CD4-positive, alpha-beta T cell treated with Interleukin-21 for 1 hour (primary cell): ENCODE measurements around the gene RPIA.
A peak's percentile ranks its signal among the peaks of the same experiment; 100 is the strongest.

Experiments used
- DNase-seq: peaks from one replicate; pipeline ENCODE4 v3.0.0-alpha.2; 2020

The RPIA gene

DNA sequence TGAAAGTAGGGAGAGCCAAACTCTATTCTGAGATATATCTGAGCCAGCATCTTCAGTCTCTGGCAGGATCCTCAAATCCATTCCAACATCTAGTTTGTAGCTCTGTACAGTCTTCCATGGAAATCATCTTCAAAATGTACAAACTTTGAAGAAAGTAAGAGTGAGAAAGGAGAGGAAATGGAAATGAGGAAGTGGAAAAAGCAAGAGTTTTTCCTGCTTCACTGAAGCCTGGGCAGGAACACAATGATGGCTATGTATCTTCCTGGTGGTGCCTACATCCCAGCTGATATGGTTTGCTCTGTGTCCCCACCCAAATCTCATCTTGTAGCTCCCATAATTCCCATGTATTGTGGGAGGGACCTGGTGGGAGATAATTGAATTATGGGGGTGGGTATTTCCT is 4.1 kb upstream of the RPIA start:
- no peak for DNase-seq

DNA sequence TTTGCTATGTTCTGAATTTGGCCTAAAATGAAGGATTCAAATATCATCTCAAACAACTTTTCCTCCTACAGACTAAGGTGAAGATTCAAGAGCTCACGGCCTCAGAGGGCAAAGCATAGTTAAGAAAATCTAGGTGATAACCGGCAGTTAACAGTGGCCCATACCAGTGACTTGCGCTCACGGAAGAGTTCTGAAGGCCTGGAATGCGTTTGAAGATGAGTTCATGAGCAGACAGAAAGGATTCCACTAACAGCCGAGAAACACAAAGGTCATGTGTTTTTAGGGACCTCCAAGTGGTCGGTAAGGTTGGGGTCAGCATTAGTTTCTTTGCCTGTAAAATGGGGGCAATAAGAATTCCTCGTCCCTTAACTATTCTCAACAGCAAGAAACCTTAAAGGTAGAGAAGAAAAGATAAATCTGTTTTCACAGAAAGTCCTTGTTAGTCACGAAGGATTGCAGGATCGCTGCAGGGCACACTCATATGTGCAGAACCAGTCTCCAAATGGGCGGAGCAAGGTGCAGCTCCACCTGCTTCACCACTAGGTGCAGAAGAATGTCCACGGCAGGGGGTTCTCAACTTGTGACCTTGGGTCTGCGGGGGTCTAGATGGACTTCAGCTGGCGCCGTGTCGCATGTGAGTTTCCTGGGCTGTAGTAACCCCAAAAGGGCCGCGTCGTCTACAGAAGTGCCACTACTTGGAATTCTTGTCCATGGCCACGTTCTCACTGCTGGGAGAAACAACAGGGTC is 708 bp upstream of the RPIA start:
- DNase-seq = peak; percentile 57

DNA sequence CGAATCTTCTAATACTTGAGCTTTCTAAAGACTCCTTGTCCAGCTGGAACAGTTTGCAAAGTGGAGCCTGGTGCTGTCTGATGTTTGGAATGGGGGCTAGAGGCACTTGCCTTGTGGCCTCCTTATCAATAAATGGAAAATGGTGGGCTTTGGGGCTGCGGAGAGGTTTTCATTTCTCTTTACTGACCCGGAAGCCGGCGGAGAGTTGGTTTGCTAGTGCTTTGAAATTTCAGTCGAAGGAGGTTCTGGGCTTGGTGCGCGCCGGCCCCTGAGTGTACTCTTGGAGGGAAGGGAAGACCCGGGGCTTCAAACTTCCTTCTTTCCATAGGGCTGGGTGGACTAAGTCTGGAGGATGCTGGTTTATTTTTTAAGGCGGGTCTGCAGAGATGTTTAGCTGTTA is 714 bp downstream of the RPIA start:
- DNase-seq = peak; percentile 18

DNA sequence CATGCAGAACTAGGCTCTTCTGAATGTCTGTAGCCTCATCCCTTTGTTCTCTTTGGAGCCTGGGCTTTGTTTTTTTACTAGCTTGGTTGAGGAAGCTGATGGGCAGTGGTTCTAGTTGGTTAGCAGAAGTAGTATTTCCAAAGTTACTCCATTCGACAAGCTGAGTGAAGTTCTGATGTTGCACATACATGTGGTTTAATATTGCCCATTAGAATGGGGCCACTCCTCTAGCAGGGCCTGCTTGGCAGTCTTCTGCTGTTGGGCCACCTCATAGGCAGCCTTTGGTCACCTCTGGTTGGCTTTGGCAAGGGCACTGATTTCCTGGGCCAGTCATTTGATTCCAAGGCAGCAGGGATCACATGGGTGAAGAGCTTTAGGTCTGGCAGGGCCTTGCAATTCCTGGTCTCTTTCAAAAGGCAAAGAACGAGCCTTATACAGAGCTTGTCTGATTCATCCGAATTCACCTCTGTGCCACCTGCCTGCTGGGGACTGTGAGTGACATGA is 2.5 kb downstream of the RPIA start:
- no peak for DNase-seq

DNA sequence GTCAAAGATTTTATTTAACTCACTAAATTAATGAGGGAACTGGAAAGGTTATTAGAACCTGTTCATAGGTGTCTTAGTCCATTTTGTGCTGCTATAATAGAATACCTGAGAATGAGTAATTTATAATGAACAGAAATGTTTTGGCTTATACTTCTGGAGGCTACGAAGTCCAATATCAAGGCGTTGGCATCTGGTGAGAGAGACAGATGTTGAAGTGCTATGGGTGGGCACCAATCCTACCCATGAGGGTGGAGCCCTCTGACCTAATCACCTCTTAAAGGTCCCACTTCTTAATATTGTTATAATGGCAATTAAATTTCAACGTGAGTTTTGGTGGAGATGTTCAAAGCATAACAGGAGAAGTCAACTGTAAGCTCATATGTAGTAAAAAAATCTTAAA is 5.1 kb downstream of the RPIA start:
- DNase-seq = no peak

DNA sequence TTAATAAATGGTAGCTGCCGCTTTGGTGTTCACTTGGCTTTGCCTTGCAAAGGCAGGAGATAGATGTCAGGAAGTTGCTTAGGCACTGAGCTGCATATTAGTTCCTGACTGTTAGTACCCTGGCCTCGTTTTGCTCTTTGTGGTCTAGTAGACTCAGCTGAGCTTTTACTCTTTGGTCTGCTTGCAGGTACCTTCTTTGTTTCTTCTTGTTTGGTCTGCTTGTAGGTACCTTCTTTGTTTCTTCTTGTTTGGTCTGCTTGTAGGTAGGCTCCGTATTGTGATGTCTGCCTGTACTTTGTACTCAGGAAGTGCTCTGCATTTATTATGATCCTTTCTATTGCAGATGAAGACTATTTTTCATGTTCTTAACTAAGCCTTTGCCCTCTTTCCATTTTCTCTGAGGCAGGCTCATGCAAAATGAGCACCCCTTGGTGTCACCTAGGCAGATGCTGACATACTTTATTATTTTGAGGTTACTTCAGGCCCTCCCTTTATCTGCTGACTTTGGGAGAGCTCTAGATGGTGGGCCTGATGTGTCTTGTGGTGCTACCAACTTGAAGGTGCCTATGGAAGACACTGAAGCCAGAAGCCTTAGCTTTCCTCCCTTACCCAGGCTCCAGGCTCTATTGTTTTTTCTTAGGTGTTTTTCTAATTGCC is 6.0 kb downstream of the RPIA start:
- DNase-seq = no peak

DNA sequence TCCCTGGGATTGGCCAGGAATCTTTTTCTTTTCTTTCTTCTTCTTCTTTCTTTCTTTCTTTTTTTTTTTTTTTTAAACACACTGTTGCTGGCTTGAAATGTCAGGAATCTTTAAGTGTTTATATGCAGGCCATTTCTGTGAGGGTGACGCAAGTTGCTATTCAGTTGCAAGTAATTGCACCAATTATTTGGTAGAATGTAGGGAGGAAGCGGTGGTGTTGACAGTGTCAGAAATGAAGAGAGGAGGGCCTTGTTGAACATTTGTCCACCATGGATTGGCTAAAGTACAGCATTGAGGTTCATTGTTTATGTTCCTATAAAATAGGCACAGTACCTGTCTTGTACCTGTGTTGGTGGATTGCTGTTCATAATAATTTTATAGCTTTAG is 6.5 kb downstream of the RPIA start:
- DNase-seq = no peak

DNA sequence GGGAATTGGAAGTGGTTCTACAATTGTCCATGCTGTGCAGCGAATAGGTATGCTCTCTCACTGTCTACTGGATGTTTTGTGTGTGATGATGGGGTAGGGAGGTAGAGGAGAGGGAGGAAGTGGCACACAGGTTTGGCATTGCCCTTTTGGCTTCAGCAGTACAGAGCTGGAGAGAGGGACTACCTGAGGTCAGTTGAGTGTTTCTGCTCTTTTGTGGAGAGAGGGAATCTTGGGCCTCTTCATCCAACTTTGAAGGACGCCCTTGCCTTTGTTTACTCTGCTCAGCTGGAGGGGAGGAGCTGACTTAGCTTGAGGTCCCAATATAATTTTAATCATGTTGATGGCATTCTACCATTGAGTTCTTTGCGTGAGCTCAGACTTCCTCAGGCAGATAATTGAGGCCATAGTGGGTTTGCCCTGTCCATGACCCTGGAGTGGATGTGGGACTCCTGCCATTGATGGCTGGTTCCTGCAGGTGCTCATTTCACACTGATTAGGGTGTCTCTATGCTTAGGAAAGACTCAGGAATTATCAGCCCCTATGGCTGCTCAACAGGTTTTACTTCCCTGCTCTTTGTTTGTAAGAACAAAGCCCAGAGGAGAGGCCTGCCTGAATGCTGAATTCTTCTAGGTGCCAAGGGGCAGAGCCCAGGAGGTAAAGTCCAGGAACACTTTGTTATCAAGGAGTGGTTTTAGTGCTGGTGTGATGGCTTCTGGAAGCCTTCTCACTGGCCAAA is 7.2 kb downstream of the RPIA start:
- DNase-seq = no peak

DNA sequence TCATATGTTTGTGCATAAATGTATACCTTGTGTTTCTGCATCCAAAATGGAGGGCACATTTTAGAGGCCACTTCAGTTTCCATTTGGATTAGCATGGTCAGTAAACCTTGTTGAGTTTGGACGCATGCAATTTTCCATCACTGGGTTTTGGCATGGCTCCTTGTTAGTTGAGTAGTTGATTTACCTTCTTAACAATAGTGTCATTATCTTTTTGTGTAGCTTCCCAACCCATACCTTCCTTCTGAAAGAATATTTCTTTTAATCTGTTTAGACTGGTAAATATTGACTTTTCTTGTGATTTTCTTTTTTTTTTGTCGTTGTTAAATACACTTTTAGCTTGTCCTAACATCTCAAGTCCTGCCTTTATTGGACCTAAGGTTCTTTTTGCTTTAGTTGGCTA is 15.5 kb downstream of the RPIA start:
- DNase-seq = no peak

DNA sequence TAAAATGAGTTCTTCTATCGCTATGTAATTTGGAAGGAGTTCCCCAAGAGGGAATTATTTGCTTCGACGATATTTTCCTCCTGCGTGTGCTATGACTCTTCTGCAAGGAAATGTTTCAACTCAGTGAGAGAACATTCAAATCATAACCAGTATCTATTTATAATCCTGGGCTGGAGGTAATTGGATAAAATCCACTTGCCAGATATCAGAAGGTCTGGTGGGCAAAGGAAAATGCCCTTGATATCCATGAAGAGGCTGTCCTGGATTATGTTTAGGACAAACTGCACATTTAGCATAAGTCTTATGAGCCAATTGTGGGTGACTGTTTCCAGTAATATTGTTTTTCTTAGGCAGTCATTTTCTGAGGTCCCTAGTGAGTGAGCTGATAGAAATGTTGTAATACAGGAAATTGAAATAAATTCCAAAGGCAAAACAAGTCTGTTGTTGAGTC is 17.7 kb downstream of the RPIA start:
- no peak for DNase-seq

DNA sequence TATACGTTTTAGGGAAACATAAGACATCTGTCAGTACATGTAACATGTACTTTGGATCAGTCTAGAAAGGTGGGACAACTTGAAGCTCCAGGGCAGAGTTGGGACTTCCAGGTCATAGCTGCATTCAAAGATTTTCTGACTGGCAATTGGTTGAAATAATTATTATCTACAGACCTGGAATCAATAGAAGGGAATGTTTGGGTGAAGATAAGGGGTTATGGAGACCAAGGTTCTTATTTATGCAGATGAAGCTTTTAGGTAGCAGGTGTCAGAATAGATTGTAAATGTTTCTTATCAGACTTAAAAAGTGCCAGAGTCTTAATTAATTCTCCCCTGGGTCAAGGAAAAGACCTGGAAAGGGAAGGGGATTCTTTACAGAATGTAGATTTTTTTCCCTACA is 19.8 kb downstream of the RPIA start:
- no peak for DNase-seq

DNA sequence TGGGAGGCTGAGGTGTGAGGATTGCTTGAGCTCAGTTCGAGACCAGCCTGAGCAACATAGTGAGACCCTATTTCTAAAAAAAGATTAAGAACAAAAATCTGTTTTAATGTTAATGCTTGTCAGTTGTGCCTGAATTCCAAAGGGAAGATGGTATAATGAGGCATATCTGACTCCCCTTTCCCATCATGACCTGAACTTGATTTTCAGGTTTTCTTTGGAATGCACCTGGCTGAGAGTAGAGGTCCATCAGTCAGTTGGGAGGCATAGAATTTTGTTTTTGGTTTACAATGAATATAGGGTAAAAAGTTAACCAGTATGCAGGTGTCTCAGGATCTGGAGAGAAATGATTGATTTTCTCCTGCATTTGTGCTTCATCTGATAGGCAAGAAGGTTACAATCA is 20.4 kb downstream of the RPIA start:
- DNase-seq = no peak

DNA sequence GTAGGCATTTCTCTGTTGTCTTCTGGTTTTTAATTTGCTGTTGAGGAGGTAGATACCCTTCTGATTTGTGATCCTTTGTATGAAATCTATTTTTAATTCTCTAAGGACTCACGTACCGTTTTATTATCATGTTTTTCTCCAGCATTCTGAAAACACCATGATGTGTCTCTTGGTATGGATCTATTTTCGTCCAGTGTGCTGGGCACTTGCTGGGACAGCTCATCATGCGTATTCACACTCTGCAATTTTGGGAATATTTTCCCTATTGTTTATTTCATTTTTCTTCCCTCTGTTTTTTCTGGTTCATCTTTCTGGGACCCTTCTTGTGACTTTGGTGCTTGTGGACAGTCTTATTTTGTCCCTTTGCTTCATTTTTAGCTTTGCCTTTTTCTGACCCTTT is 21.9 kb downstream of the RPIA start:
- DNase-seq = no peak

DNA sequence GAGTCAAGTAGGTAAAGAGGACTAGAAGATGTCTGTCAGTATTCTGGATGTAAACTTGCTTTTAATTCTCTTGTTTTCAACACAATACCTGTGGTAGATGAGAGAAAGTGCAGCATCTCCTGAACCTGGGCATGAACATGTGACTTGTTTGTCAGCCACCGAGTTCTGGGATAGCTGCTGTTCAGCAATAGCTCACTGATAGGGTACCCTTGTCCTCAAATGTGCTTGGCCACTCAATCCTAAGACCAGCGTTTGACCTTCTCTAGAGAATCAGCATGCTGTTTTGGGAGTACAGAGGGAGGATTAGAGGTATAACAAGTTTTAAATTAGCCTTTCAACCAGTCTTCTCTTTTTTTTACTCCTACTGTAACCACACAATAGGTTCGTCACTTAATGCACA is 23.2 kb downstream of the RPIA start:
- DNase-seq = no peak

DNA sequence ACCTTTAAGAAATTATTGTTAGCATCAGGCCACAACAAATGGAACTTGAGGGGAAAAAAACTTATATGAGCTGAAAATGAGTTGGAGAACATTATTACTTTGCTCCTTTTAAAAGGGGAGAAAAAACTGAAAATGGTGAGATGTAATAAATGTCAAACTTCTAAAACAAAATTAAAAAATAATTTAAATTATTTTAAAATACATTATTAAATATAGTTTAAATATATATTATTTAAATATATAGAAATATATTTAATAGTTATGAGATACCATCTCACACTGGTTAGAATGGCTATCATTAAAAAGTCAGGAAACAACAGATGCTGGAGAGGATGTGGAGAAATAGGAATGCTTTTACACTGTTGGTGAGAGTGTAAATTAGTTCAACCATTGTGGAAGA is 28.9 kb downstream of the RPIA start:
- DNase-seq = no peak

DNA sequence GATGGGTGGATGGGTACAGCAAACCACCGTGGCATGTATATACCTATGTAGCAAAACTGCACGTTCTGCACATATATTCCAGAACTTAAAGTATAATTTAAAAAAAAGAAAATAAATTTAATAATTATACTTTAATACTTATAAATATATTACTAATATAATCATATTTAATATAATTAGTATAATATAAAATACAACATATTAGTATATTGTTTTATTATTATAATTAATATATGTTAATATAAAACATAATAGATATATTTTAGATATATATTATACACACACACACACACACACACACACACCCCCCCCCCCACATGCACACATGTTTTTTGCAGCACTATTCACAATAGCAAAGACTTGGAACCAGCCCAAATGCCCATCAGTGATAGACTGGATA is 29.8 kb downstream of the RPIA start:
- no peak for DNase-seq

DNA sequence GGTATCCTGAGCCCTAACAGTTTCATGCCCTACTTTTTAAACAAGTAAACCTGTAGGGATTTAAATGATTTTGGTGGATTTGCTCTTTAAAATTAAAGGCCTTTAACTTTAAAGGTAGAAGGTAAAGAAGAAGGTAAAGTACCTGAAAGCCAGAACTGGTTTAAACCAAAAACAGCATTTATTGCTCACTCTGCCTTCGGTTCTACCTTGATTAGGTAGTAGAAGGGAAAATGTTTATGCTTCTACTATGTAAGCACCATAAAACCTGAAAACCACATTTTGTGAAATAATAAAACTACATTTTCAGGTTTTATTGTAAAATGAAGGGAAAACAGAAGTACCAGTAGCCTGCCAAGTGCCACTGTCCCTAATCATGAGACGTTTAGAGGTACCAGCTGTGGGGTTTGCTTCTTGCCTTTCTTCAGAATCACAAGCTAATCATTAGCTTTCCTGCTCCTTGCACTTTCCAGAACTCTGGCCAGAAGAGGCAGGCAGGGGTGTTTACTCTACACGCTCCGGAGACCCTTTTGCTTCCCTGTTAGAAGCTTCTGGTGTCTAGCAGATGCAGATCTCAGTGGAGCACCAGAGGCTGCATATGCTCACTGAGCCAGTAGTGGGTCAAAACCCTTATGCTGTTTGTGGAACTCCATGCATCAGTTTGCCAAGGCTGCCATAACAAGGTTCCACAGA is 33.3 kb downstream of the RPIA start:
- DNase-seq = no peak

DNA sequence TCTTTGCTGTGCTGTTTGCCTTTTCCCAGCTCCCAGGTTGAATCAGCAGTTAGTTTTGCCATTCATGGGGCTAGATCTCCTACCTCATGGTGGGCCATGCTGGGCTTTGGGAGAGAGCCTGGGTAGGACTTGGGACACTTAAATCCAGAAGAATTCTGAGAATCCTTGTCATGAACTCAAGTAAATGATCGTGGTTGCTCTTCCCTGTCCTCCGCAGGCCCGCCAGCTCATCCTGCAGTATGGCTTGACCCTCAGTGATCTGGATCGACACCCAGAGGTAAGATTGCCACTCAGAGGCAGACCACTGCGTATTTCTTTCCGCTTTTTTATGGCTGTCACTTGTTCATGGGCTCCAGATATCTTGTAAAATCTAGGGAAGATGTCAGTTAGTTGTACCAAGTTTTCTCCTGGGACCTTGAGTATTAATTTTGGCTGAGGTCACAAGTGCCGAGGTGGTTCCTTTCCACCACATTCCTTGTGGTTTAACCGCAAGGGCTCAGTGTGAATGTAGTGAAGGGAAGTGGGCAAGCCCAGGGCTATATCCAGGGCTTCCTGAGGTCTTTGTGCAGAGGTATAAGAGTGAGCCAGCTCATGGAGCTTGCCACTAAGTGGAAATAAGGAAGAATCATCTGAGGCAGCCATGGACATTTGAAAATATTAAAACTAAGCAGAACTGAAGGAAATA is 37.7 kb downstream of the RPIA start:
- no peak for DNase-seq

DNA sequence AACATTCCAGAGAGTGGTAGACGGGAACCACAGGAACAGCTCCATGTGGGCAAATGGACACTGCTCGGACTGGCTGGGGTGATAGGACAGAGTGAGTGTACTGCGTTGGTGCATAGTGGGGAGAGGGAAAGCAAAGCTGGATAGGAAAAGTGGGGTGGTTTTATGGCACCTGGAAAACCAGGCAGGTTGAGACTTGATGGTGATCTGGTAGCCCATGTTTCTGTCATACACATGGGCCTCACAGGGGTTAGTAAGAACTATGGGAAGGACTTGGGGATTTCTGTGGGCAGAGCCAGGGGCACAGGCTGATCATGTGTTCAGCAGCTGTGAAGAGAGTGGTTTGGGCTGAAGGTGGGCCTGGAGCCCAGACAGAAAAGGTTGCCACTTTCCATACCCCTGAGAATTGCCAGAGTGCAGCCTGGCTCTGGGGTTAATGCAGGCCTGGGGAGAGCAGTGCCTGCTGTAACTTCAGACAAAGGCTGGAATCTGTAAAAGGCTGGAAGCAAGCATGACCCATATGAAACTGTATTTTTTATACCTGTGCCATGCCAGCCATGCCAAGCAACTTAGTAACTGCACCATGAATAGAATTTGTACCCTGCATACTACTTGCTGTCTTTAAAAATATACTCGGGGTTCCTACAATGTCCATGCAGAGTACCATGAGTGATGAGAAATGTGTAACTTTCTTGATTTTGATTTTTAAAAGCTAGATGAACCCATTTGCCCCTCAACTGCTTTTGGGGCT is 41.9 kb downstream of the RPIA start:
- DNase-seq = no peak

DNA sequence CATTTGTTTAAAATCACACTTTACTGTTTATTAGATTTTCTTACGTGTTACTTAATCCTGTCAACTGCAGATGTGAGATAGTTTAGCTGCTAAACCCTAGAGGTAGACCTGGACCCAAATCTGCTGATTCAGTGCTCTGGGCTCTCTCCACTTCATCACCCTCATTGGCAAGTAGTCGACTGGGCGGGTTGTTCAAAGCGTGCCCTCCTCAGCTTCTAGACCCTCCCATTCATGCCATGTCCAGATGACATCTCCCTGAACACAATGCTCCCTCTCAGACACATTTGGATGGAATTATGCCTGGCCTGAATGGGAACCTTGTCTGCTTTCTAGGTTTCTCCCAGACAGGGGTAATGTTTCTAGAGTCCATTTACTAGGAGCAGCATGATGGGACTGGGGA is 43.7 kb downstream of the RPIA start:
- no peak for DNase-seq

DNA sequence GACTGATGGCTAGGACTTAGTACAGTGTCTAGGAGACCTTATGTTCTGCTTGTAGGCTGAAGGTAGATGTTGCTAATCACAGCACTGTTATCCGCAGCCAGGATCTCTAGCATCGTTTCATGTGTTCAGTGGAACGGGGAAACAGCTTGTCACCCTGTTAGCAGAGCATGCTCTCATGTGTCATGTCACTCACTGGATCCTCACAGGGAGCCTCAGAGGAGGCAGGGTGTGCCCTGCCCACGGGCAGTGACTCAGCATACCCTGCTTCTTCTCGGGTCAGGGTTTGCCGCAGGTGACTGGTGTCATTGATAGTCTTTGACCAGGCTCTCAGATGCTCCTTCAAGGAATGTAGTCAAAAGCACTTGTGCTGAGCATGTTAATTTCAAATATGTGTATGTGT is 44.4 kb downstream of the RPIA start:
- no peak for DNase-seq

DNA sequence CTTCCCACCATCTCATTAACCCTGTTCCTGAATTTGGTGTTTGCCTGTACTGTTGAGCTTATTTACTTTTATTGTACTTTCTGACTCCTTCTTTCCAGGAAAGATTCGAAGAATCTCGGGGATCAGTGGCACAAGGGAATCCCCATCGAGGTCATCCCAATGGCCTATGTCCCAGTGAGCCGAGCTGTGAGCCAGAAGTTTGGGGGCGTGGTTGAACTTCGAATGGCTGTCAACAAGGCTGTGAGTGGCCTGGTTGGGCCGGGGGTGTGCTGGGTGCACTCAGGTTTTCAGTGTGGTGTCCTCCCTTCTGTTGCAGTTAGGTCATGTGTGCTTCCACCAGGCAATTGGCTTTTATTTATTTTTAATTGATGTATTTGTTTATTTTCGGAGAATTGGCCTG is 45.0 kb downstream of the RPIA start:
- no peak for DNase-seq
